ENCODE measurements around the gene CCDC158.
"Not testable (repeated sequence)": the region's sequence is repeated elsewhere in the genome, so short reads cannot be mapped to it uniquely, and the experiment has no call there.

CCDC158 gene

DNA sequence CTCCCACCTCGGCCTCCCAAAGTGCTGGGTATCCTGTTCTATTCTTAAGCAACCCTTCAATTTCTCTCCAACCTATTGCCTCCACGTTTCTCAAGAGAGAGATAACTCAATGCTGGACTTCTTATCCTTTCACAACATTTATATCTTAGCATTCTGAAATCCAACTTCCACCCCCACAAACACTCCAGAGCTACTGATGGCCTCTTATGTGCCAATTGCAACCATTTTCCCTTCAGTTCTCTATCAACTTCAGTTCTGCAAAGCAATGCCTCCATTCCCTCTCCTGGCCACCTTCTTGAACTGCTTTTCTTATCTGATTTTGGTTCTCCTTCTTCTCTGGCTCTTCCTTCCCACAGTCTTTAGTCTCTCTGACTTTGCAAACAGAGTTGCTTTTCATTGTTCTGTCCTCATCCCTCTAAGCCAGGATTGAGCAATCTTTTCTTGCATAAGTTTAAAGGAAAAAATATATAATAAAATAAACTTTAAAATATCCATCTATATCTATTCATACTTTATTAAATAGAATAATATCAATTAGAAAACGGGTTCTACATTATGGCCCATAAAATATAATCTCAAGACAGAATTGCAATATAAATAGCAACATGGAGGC, 118.0 kb downstream of the CCDC158 start:
- Histone ChIP-seq H3K79me2 (ENCODE audit: control insufficient read depth, insufficient read depth, low read length, unreplicated experiment) (peaks cover 28% of the 10 kb centered on the region), H3K4me1 (ENCODE audit: control insufficient read depth, insufficient read depth, low read length, unreplicated experiment) (peaks cover 28% of the 10 kb centered on the region), H3K27ac (ENCODE audit: low read depth, low read length) (no peak overlapping the region), H2AFZ (ENCODE audit: low read length, unreplicated experiment) (no peak overlapping the region), H3K36me3 (ENCODE audit: insufficient read depth, low read length) (no peaks in the 10 kb centered on the region; the same call in 1 of the 2 replicates), H3K27me3 (ENCODE audit: insufficient read depth, low read length) (no peaks in the 10 kb centered on the region), H3K4me3 (ENCODE audit: low read depth, low read length) (no peak overlapping the region)

DNA sequence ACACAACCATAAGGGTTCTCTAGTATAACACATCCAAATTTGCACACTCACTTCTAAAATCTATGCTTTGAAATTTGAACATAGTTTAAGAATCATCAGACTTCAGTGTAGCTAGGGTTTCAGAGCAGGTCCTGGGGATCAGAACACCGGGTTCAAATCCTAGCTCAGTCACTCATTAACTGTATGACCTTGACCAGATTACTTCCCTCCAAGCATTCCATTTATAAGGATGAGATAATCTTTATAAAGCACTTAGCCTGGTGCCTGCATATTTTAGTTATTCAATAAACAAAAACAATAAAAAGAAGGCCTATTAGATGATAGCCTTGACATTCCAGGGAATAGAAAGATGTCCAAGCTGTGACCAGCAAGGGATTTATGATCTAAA, 119.2 kb downstream of the CCDC158 start:
- H3K36me3 ChIP-seq (ENCODE audit: insufficient read depth, low read length) = no peaks in the 10 kb centered on the region; the same call in 1 of the 2 replicates
- H3K27me3 ChIP-seq (ENCODE audit: insufficient read depth, low read length) = no peaks in the 10 kb centered on the region
- no peak overlapping the region for H2AFZ ChIP-seq (ENCODE audit: low read length, unreplicated experiment)
- peaks cover 23% of the 10 kb centered on the region for H3K4me1 ChIP-seq (ENCODE audit: control insufficient read depth, insufficient read depth, low read length, unreplicated experiment)
- H3K27ac ChIP-seq (ENCODE audit: low read depth, low read length) = peak overlapping the region; percentile 0; the same call in 1 of the 2 replicates
- H3K79me2 ChIP-seq (ENCODE audit: control insufficient read depth, insufficient read depth, low read length, unreplicated experiment) = peaks cover 17% of the 10 kb centered on the region
- no peak overlapping the region for H3K4me3 ChIP-seq (ENCODE audit: low read depth, low read length)

DNA sequence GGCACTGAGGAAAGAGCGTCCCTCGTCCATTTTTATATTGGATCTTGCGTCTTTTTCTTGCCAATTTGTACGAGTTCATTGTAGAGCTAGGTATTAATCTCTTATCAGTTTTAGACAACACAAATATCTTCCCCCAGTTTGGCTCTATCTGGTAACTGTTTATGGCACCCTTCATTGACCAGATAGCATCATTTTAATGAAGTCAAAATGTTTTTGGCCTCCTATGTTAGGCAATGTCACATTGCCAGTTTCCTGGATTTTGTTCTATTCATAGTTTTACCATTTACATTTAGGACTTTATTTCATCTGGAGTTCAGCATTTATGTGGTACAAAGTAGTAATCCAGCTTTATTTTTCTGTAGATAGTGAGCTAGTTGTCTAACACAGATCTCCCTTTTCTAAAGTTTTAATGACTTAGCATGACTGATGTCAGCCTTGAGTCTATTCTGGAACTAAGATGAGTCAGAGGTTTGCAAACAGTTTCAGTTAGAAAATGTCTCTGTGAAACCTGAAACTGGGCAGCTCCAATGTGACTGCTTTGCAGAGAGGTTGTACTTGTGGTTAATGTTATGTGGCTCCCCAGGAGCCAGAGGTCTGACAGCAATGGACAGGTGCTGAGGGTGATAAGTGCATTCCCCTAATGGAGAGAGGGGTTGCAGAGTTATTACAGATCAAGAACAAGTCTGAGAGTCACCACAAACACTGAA, 119.7 kb downstream of the CCDC158 start:
- no peak overlapping the region for H2AFZ ChIP-seq (ENCODE audit: low read length, unreplicated experiment)
- peak overlapping the region; percentile 51 for H3K27ac ChIP-seq (ENCODE audit: low read depth, low read length)
- no peaks in the 10 kb centered on the region for H3K27me3 ChIP-seq (ENCODE audit: insufficient read depth, low read length)
- peaks cover 17% of the 10 kb centered on the region for H3K79me2 ChIP-seq (ENCODE audit: control insufficient read depth, insufficient read depth, low read length, unreplicated experiment)
- H3K4me1 ChIP-seq (ENCODE audit: control insufficient read depth, insufficient read depth, low read length, unreplicated experiment) = peaks cover 23% of the 10 kb centered on the region
- no peaks in the 10 kb centered on the region; the same call in 1 of the 2 replicates for H3K36me3 ChIP-seq (ENCODE audit: insufficient read depth, low read length)
- no peak overlapping the region for H3K4me3 ChIP-seq (ENCODE audit: low read depth, low read length)

DNA sequence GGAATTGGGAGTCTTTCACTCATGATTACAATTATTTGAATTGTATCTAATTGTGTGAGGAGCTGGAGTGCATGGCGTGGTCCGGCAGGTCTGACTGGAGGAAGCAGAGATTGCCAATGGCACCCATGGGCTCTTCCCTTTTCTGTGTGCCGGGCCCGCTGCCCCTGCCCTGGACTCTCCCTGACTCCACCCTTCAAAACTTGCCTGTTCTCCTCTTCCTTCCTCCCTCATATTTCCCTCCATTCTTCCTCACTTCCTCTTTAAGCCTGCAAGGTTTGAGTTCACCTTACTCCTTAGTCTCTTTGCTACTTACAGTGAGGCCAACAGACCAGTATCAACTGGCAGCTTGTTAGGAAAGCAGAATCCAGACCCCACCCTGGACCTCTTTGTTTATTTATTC, 120.9 kb downstream of the CCDC158 start:
- H3K27ac ChIP-seq (ENCODE audit: low read depth, low read length) = no peak overlapping the region
- H3K79me2 ChIP-seq (ENCODE audit: control insufficient read depth, insufficient read depth, low read length, unreplicated experiment) = peaks cover 7% of the 10 kb centered on the region

DNA sequence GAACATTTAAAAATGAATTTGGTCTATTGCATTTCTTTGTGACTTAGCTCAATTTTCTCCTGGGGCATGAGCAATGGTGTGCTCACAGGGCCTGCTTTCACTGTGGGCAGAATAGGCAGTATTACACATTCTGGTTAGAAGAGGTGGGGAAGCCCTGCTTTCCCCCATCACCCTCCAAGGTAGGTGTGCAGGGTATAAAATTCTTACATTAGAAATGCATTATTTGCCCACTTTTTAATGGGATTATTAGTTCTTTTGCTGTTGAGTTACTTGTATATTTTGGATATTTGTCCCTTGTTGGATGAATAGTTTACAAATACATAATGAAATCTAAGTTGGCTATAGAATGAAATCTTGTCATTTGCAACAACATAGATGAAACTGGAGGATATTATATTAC, 122.7 kb downstream of the CCDC158 start:
- Histone ChIP-seq H3K27me3 (ENCODE audit: insufficient read depth, low read length) (no peaks in the 10 kb centered on the region), H2AFZ (ENCODE audit: low read length, unreplicated experiment) (no peak overlapping the region), H3K79me2 (ENCODE audit: control insufficient read depth, insufficient read depth, low read length, unreplicated experiment) (no peaks in the 10 kb centered on the region), H3K36me3 (ENCODE audit: insufficient read depth, low read length) (no peaks in the 10 kb centered on the region; the same call in 1 of the 2 replicates), H3K27ac (ENCODE audit: low read depth, low read length) (no peak overlapping the region), H3K4me1 (ENCODE audit: control insufficient read depth, insufficient read depth, low read length, unreplicated experiment) (peaks cover 15% of the 10 kb centered on the region), H3K4me3 (ENCODE audit: low read depth, low read length) (no peak overlapping the region)

More for the DNA sequence above, 120.9 kb downstream of the CCDC158 start:
- Histone ChIP-seq H3K27me3 (ENCODE audit: insufficient read depth, low read length) (no peaks in the 10 kb centered on the region), H3K36me3 (ENCODE audit: insufficient read depth, low read length) (no peaks in the 10 kb centered on the region; the same call in 1 of the 2 replicates), H2AFZ (ENCODE audit: low read length, unreplicated experiment) (no peak overlapping the region), H3K4me3 (ENCODE audit: low read depth, low read length) (no peak overlapping the region), H3K4me1 (ENCODE audit: control insufficient read depth, insufficient read depth, low read length, unreplicated experiment) (peaks cover 17% of the 10 kb centered on the region)

DNA sequence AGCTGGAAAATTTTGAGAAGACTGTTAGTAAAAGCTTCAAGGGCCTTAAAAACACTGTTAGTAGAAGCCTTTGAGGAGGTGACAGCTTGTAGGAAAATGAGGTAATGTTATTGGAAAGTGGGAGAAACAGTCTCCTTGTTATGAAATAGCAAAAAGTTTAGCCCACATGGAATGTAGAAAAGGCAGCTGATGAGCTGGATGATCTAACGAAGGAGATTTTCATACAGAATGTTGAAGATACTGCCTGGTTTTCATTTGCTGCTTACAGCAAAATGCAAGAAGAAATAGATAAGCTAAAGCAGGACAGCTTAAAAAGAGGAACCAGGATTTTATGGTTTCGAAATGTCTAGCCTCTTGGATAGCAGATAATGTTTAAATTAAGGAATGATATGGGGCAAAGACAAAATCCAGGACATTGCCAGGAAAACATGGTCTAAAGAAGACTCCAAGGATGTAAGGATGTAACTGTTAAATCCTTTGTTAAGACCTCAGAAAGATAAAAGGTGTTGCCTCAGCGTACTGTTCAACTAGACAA, 124.6 kb downstream of the CCDC158 start:
- H3K36me3 ChIP-seq (ENCODE audit: insufficient read depth, low read length) = no peaks in the 10 kb centered on the region; the same call in 1 of the 2 replicates
- no peaks in the 10 kb centered on the region for H3K79me2 ChIP-seq (ENCODE audit: control insufficient read depth, insufficient read depth, low read length, unreplicated experiment)
- H3K27ac ChIP-seq (ENCODE audit: low read depth, low read length) = no peak overlapping the region
- no peaks in the 10 kb centered on the region for H3K27me3 ChIP-seq (ENCODE audit: insufficient read depth, low read length)
- H3K4me1 ChIP-seq (ENCODE audit: control insufficient read depth, insufficient read depth, low read length, unreplicated experiment) = peaks cover 5% of the 10 kb centered on the region
- no peak overlapping the region for H2AFZ ChIP-seq (ENCODE audit: low read length, unreplicated experiment)
- H3K4me3 ChIP-seq (ENCODE audit: low read depth, low read length) = no peak overlapping the region

DNA sequence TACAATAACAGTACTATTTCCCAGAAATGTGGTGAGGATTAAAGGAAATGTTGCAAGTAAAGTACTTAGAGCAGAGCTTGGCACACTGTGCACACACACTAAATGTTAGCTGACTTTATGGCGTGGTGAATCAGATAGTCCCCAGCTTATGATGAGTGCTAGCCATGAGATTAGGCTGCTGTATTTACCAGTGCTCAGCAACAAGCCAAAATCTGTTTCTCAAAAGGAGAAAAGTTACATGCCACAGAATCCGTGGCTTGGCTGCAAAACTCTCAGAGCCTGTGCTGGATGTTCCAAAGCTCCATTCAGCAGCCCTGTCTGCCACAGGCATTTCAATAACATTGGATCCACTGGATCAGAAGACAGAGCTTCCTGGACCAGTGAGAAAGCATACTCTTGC, 127.2 kb downstream of the CCDC158 start:
- no peaks in the 10 kb centered on the region for H3K4me1 ChIP-seq (ENCODE audit: control insufficient read depth, insufficient read depth, low read length, unreplicated experiment)
- H3K27ac ChIP-seq (ENCODE audit: low read depth, low read length) = no peak overlapping the region
- no peaks in the 10 kb centered on the region for H3K27me3 ChIP-seq (ENCODE audit: insufficient read depth, low read length)
- no peak overlapping the region for H3K4me3 ChIP-seq (ENCODE audit: low read depth, low read length)
- no peak overlapping the region for H2AFZ ChIP-seq (ENCODE audit: low read length, unreplicated experiment)
- H3K36me3 ChIP-seq (ENCODE audit: insufficient read depth, low read length) = no peaks in the 10 kb centered on the region
- no peaks in the 10 kb centered on the region for H3K79me2 ChIP-seq (ENCODE audit: control insufficient read depth, insufficient read depth, low read length, unreplicated experiment)

DNA sequence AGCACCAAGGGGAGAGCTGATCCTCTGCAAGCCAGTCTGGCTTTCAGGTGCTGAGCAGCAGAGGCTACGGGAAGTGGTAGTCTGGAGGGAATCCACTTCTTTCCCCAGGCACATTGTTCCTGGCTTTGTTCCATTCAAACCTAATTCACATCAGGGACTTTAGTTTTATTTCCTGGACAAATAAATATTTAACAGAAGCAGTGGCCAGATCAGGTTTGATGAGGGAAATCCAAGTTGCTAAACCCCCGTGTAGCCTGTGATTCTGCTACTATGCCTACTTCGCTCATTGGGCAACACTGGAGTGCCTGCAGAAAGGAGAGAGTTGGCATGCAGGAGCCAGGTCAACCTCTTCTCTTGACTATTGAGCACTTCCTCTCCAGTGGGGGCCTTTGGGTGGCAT, 128.2 kb downstream of the CCDC158 start:
- Histone ChIP-seq H3K27me3 (ENCODE audit: insufficient read depth, low read length) (no peaks in the 10 kb centered on the region), H2AFZ (ENCODE audit: low read length, unreplicated experiment) (no peak overlapping the region), H3K79me2 (ENCODE audit: control insufficient read depth, insufficient read depth, low read length, unreplicated experiment) (no peaks in the 10 kb centered on the region), H3K4me1 (ENCODE audit: control insufficient read depth, insufficient read depth, low read length, unreplicated experiment) (no peaks in the 10 kb centered on the region), H3K4me3 (ENCODE audit: low read depth, low read length) (no peak overlapping the region), H3K36me3 (ENCODE audit: insufficient read depth, low read length) (no peaks in the 10 kb centered on the region), H3K27ac (ENCODE audit: low read depth, low read length) (no peak overlapping the region)

DNA sequence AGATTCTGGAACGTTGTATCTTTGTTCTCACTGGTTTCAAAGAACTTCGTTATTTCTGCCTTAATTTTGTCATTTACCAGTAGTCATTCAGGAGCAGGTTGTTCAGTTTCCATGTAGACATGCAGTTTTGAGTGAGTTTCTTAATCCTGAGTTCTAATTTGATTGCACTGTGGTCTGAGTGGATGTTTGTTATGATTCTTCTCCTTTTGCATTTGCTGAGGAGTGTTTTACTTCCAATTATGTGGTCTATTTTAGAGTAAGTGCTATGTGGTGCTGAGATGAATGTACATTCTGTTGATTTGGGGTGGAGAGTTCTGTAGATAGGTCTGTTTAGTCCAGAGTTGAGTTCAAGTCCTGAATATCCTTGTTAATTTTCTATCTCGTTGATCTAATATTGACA, 133.1 kb downstream of the CCDC158 start:
- H3K4me3 ChIP-seq (ENCODE audit: low read depth, low read length); H3K27me3 ChIP-seq (ENCODE audit: insufficient read depth, low read length); H2AFZ ChIP-seq (ENCODE audit: low read length, unreplicated experiment); H3K36me3 ChIP-seq (ENCODE audit: insufficient read depth, low read length); H3K79me2 ChIP-seq (ENCODE audit: control insufficient read depth, insufficient read depth, low read length, unreplicated experiment); H3K4me1 ChIP-seq (ENCODE audit: control insufficient read depth, insufficient read depth, low read length, unreplicated experiment); H3K27ac ChIP-seq (ENCODE audit: low read depth, low read length): not testable (repeated sequence)

DNA sequence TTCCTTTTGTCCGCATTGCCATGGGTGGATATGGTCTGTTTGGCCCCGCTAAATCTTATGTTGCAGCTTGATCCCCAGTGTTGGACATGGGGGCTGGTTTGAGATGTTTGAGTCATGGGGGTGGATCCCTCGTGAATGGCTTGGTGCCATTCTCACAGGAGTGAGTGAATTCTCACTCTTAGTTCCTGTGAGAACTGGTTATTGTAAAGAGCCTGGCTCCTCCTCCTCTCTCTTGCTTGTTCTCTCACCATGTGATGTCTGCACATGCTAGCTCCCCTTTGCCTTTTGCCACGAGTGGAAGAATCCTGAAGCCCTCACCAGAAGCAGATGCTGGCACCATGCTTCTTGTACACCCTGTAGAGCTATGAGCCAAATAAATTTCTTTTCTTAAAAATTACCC, 137.0 kb downstream of the CCDC158 start:
- no peaks in the 10 kb centered on the region for H3K36me3 ChIP-seq (ENCODE audit: insufficient read depth, low read length)
- H3K27me3 ChIP-seq (ENCODE audit: insufficient read depth, low read length) = no peaks in the 10 kb centered on the region
- H3K4me1 ChIP-seq (ENCODE audit: control insufficient read depth, insufficient read depth, low read length, unreplicated experiment) = no peaks in the 10 kb centered on the region
- no peak overlapping the region for H3K27ac ChIP-seq (ENCODE audit: low read depth, low read length)
- H3K79me2 ChIP-seq (ENCODE audit: control insufficient read depth, insufficient read depth, low read length, unreplicated experiment) = no peaks in the 10 kb centered on the region
- H2AFZ ChIP-seq (ENCODE audit: low read length, unreplicated experiment) = no peak overlapping the region
- H3K4me3 ChIP-seq (ENCODE audit: low read depth, low read length) = no peak overlapping the region
